ENCODE measurements around the gene RCOR1. TPM values are rescaled to one million over a fixed set of nuclear protein-coding genes. Genes with fewer than 3 reads are reported as not detected.
"Not testable (repeated sequence)": the region's sequence is repeated elsewhere in the genome, so short reads cannot be mapped to it uniquely, and the experiment has no call there.

RCOR1 gene
- total and polyA plus RNA-seq, 8 donors, result 33.2 to 80.3 (median 63.6) TPM

DNA sequence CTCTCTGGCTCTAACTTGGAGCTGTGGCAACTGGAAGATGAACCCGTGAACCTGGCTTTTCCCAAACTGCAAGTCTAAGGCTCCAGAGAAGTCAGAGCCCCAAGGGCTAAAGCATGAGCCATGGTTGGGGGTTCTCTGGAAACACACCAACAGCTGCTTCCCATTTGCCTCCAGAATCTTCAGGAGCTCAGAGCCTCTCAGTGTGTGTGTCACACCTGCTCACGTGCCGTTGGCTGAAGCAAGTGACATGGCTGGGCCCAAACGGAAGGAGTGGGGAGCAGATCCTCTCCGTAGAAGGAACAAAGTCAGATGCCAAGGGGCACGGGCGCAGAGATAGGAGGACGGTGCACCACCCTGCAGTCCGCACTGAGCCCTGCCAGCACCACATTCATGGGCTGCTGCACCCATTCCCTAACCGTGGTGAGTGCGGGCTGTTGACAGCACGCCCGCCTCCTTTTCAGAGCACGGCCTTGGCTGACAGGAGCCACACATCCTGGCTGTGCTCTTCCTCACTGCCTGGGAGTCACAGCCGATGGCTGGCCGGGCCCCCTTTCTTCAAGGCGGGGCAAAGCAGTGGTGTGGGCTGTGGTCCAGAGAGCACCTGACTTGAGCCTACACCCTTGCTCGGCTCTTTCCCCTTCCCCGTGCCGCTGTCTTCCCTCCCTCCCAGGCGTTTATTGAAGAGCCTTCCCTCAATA lies 168.2 kb downstream of the RCOR1 start:
- Histone ChIP-seq H3K27me3 (peaks cover 0 to 12% of the 10 kb centered on the region in 2 donors), H3K4me3 (no peak overlapping the region), H3K9me3 (no peaks in the 10 kb centered on the region), H3K27ac (no peak overlapping the region), H3K4me1 (no peaks in the 10 kb centered on the region), H3K36me3 (no peaks in the 10 kb centered on the region)
- peak in 1 of 4 donors; percentile 59 for DNase-seq
- intact Hi-C loops (cut with DNase I), result no loop called here
- ATAC-seq, result peak; percentile 59
- TF ChIP-seq, protein P1, sequence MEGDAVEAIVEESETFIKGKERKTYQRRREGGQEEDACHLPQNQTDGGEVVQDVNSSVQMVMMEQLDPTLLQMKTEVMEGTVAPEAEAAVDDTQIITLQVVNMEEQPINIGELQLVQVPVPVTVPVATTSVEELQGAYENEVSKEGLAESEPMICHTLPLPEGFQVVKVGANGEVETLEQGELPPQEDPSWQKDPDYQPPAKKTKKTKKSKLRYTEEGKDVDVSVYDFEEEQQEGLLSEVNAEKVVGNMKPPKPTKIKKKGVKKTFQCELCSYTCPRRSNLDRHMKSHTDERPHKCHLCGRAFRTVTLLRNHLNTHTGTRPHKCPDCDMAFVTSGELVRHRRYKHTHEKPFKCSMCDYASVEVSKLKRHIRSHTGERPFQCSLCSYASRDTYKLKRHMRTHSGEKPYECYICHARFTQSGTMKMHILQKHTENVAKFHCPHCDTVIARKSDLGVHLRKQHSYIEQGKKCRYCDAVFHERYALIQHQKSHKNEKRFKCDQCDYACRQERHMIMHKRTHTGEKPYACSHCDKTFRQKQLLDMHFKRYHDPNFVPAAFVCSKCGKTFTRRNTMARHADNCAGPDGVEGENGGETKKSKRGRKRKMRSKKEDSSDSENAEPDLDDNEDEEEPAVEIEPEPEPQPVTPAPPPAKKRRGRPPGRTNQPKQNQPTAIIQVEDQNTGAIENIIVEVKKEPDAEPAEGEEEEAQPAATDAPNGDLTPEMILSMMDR (IDR thresholded peaks at IDR 0.05), result no peak

DNA sequence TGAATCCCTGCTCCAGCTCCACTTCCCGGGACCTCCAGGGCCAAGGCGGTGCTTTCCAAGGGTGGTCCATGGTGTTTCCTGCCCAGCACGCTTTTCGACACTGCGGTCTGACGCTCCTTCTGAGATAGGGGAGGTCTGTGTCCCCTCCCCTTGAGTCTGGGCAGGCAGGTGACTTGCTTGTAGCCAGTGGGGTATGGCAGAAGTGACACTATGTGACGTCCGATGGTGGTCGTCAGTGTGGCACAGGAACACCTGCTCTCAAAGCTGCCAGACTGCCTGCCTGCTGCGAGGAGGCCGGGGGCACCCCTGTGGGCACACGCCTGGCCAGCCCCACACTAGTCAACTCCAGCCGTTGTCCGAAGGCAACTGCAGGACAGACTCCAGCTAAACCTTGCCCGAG lies 168.8 kb downstream of the RCOR1 start:
- ATAC-seq (no peak), DNase-seq (no peak)
- TF ChIP-seq, protein P1 (IDR thresholded peaks at IDR 0.05), result no peak
- Histone ChIP-seq H3K27me3 (peaks cover 0 to 12% of the 10 kb centered on the region in 2 donors), H3K9me3 (no peaks in the 10 kb centered on the region), H3K27ac (no peak overlapping the region), H3K36me3 (no peaks in the 10 kb centered on the region), H3K4me1 (no peaks in the 10 kb centered on the region), H3K4me3 (no peak overlapping the region)
- intact Hi-C loops (cut with DNase I), result no loop called here

DNA sequence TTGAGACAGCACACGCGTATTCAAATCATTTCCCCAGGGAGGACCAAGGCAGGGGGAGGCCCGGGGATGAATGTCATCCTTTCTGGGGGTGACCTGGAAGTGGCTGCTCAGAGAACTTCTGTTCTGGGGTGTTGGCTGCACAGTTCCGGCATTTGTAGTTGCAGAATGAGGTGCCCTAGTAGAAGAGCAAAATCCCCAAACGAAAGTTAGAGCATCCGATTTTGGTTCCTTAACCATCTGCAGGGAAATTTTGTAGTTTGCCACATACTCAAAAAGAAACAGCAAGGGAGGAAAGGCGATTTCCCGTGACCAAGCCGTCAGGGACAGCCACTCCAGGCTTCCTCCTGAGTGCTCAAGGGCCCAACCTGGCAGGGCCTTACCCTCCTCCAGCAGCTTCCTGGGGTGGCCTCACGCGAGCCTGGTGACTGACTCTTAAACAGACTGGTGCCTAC lies 171.8 kb downstream of the RCOR1 start:
- Histone ChIP-seq H3K27me3 (peaks cover 0 to 12% of the 10 kb centered on the region in 2 donors), H3K4me1 (peaks cover 0 to 16% of the 10 kb centered on the region in 2 donors), H3K4me3 (no peak overlapping the region), H3K27ac (no peak overlapping the region), H3K36me3 (no peaks in the 10 kb centered on the region), H3K9me3 (no peaks in the 10 kb centered on the region)
- intact Hi-C loops (cut with DNase I), result no loop called here
- ATAC-seq (peak; percentile 58), DNase-seq (no peak)
- TF ChIP-seq, protein P1 (IDR thresholded peaks at IDR 0.05), result no peak

DNA sequence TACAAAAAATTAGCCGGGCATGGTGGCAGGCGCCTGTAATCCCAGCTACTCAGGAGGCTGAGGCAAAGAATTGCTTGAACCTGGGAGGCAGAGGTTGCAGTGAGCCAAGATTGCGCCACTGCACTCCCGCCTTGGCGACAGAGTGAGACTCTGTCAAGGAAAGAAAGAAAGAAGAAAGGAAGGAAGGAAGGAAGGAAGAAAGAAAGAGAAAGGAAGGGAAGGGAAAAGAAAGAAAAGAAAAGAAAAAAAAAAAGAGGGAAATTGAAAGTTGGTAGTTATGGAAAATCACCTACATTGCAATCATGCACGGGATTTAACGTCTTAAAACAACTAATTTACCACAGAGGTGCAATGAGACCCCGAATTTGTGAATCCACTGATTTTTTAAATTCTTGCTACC lies 173.3 kb downstream of the RCOR1 start:
- H3K9me3 ChIP-seq; H3K27me3 ChIP-seq; H3K36me3 ChIP-seq; ATAC-seq; H3K27ac ChIP-seq; DNase-seq; intact Hi-C loops (cut with DNase I); H3K4me3 ChIP-seq: not testable (repeated sequence)
- peaks cover 0 to 16% of the 10 kb centered on the region in 2 donors for H3K4me1 ChIP-seq

DNA sequence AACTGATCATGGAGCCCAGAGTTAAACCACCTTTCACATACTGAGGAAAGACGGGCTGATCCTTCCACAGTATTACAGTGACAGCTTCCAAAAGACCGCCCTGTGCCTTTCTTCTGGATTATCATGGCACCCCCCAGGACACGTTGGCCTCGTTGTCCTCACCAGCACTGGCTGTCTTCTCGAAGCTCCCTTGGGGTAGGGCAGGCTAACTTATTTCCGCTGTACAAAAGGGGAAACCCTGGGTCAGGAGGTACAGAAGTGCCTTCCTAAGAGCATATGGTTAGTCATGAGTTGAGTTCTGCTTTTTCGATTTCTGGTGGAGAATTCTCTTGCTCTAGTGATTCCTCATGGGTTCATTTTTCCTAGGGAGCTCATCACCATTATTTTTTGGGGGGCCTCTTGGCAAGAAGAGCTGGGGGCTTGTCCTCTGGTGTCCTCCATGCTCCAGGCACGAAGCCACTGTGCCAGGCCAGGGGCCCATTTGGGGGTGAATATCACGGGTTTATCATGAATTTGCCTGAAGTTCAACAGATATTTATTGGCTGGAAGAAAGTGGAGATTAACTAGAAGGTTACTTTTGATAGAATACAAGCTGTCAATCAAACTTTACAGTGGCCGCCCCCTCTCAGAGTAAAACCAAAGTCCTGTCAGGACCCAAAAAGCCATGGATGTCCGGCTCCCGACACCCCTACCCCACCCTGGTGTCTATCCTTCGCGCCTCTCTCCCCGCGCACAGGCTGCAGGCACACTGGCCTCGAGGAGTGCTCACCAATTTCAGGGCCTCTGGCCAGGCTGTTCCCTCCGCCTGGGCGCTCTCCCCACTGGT lies 176.0 kb downstream of the RCOR1 start:
- ATAC-seq (peak; percentile 82), DNase-seq (peak in 1 of 4 donors; percentile 65)
- Histone ChIP-seq H3K36me3 (no peaks in the 10 kb centered on the region), H3K4me1 (peaks cover 0 to 16% of the 10 kb centered on the region in 2 donors), H3K27me3 (no peaks in the 10 kb centered on the region), H3K9me3 (no peaks in the 10 kb centered on the region), H3K4me3 (no peak overlapping the region), H3K27ac (peak overlapping the region in 1 of 2 donors; percentile 77)
- intact Hi-C loops (cut with DNase I), result no loop called here
- TF ChIP-seq, protein P1 (IDR thresholded peaks at IDR 0.05), result no peak

Measured in left lung (tissue), 10 donors.